Tibial artery (tissue), 4 donors: ENCODE measurements around the gene HOXA3.

Experiments used
- DNase-seq, 2 donors: peaks; one replicate each; pipeline ENCODE4 v3.0.0-alpha.2; 2019
- H3K27ac ChIP-seq, 2 donors: fragments of 200-600 bp; sonication (generic) in 1 of 2; 1 replicate in 1 of 2; 2 replicates in 1 of 2; pipeline ENCODE4 v1.5.1; 2018 to 2019; ENCODE audit warnings: mild to moderate bottlenecking in 1 of 2
- H3K27me3 ChIP-seq, 2 donors: fragments of 200-600 bp; sonication (generic) in 1 of 2; one replicate each; pipeline versions ENCODE4 v1.5.1 to v1.6.0; 2016 to 2019
- H3K36me3 ChIP-seq, 3 donors: fragments of 200-600 bp; sonication (generic) in 2 of 3; one replicate each; pipeline ENCODE4 v1.5.1; 2016 to 2019; ENCODE audit warnings: mild to moderate bottlenecking in 2 of 3
- H3K4me1 ChIP-seq, 4 donors: fragments of 200-600 bp; sonication (generic) in 2 of 4; 1 replicate in 3 of 4; 2 replicates in 1 of 4; pipeline ENCODE4 v1.5.1; 2016 to 2019
- H3K4me3 ChIP-seq, 2 donors: fragments of 200-600 bp; sonication (generic) in 1 of 2; 1 replicate in 1 of 2; 2 replicates in 1 of 2; pipeline ENCODE4 v1.5.1; 2018 to 2019; ENCODE audit warnings: mild to moderate bottlenecking in 2 of 2
- H3K9me3 ChIP-seq, 3 donors: fragments of 200-600 bp; sonication (generic) in 1 of 3; one replicate each; pipeline ENCODE4 v1.5.1; 2016 to 2019
- intact Hi-C: fragments of 100-400 bp; cut with DNase I; formaldehyde crosslinking; loops from one replicate; pipeline ENCODE4 v1.15.0; 2023; ENCODE audit warnings: low total_unique reads
- TF ChIP-seq, protein P1 (sequence below), 2 experiments: fragments of 200-600 bp in 1 of 2; fragments of 450-650 bp in 1 of 2; IDR thresholded peaks; one replicate each; pipeline ENCODE4 v1.5.1; 2017 to 2019; ENCODE audit warnings: antibody characterized with exemption in 2 of 2, mild to moderate bottlenecking in 1 of 2, moderate library complexity in 1 of 2

The HOXA3 gene

DNA sequence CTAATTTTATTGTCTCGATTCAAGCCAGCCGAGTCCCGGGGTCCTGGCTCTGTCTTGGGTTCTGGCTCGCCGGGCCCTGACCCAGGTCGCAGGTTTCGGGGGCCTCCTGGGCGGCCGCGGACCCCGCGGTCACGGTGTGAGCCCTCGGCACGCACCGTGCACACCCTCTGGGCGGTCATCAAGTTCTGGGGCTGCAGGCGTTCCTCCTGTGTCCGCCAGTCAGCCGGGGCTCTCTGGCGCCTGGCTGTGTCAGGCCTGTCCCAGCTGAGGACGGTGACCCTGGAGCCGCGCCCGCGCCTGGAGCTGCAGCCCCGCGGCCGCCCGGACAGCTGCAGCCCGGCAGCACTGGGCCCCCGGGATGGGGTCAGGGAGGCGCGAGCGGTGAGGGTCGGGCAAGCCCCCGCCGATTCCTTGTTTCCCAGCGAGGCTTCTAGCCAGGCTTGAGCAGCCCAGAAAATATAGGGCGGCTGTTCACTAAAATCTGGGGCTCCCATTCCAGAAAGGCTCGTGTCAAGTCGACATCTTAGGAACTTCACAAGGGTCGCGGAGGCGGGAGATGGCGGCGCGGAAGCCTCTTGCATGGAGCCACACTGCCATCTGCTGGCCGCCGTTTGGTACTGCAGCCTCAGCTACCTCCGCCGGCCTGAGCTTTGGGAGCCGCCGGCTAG lies 8.3 kb upstream of the HOXA3 start:
- Histone ChIP-seq H3K36me3 (no peaks in the 10 kb centered on the region), H3K27ac (peak overlapping the region; percentile 82 to 96), H3K4me3 (peak overlapping the region; percentile 68 to 91), H3K4me1 (peaks cover 0 to 43% (median 17%) of the 10 kb centered on the region in 4 donors), H3K9me3 (no peaks in the 10 kb centered on the region), H3K27me3 (no peaks in the 10 kb centered on the region)
- TF ChIP-seq, protein P1, sequence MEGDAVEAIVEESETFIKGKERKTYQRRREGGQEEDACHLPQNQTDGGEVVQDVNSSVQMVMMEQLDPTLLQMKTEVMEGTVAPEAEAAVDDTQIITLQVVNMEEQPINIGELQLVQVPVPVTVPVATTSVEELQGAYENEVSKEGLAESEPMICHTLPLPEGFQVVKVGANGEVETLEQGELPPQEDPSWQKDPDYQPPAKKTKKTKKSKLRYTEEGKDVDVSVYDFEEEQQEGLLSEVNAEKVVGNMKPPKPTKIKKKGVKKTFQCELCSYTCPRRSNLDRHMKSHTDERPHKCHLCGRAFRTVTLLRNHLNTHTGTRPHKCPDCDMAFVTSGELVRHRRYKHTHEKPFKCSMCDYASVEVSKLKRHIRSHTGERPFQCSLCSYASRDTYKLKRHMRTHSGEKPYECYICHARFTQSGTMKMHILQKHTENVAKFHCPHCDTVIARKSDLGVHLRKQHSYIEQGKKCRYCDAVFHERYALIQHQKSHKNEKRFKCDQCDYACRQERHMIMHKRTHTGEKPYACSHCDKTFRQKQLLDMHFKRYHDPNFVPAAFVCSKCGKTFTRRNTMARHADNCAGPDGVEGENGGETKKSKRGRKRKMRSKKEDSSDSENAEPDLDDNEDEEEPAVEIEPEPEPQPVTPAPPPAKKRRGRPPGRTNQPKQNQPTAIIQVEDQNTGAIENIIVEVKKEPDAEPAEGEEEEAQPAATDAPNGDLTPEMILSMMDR (IDR thresholded peaks at IDR 0.05), result peak; percentile 98 to 99
- peak; percentile 90 for DNase-seq
- intact Hi-C loops, result loop anchor here (2.0 to 10.0 kb wide), 3 partner anchors 790 to 1766 kb away; partner anchors contain the start of genes CBX3 and HNRNPA2B1

GRCh38 chr7:27160145-27160545 lies 7.8 kb upstream of the HOXA3 start:
- peak overlapping the region; percentile 82 to 96 for H3K27ac ChIP-seq
- DNase-seq, result peak; percentile 24 to 71
- no peaks in the 10 kb centered on the region for H3K36me3 ChIP-seq
- TF ChIP-seq, protein P1 (IDR thresholded peaks at IDR 0.05), result no peak
- peaks cover 0 to 48% (median 22%) of the 10 kb centered on the region in 4 donors for H3K4me1 ChIP-seq
- intact Hi-C loops, result loop anchor here (2.0 to 10.0 kb wide), 3 partner anchors 789 to 1765 kb away; partner anchors contain the start of genes CBX3 and HNRNPA2B1
- H3K9me3 ChIP-seq, result no peaks in the 10 kb centered on the region
- H3K27me3 ChIP-seq, result no peaks in the 10 kb centered on the region
- H3K4me3 ChIP-seq, result peak overlapping the region; percentile 68 to 91

DNA sequence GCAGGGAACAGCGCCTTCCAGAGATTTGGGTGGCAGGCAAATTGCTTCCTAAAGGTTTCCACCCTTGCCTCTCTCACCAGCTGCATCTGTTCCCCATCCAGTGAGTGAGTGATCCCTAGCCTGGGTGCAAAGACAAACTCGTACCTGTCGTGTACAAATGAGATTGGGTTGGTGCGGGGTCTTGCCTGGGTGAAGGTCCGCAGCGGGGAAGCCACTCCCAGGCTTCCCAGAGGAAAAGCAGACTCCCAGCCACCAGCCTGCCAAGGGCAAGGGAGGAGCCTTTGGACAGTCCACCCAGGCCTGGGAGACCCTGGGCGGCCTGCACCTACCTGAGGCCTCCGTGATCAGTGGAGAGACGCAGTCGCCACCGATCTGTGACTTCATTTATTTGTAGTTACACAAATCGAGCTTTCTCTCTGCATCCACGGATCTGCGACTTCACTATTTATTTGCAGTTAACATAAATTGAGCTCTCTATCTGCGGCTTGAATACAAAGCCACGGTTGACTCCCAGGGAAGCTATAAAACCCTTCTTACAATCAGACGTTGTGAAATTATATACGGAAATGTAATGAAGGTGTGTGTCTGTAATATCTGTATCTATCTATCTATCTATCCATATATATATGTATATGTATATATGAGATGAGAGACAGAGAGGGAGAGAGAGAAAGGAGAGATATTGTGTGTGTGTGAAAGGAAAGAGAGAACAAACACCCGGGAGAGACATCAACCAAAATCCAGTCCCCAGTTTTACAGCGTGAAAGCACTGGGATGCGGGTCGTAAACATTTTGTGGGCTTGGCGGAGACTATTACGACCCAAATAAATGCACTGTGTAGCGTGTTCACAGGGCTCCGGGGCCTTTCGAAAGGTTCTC lies 7.1 kb upstream of the HOXA3 start:
- intact Hi-C loops, result loop anchor here (2.0 to 10.0 kb wide), 4 partner anchors 297 to 1765 kb away; partner anchors contain the start of genes CBX3, HNRNPA2B1 and SKAP2
- H3K4me1 ChIP-seq, result peaks cover 0 to 53% (median 27%) of the 10 kb centered on the region in 4 donors
- H3K9me3 ChIP-seq, result no peaks in the 10 kb centered on the region
- TF ChIP-seq, protein P1 (IDR thresholded peaks at IDR 0.05), result no peak
- DNase-seq, result no peak
- H3K4me3 ChIP-seq, result no peak overlapping the region
- H3K27me3 ChIP-seq, result no peaks in the 10 kb centered on the region
- H3K36me3 ChIP-seq, result no peaks in the 10 kb centered on the region
- H3K27ac ChIP-seq, result no peak overlapping the region

DNA sequence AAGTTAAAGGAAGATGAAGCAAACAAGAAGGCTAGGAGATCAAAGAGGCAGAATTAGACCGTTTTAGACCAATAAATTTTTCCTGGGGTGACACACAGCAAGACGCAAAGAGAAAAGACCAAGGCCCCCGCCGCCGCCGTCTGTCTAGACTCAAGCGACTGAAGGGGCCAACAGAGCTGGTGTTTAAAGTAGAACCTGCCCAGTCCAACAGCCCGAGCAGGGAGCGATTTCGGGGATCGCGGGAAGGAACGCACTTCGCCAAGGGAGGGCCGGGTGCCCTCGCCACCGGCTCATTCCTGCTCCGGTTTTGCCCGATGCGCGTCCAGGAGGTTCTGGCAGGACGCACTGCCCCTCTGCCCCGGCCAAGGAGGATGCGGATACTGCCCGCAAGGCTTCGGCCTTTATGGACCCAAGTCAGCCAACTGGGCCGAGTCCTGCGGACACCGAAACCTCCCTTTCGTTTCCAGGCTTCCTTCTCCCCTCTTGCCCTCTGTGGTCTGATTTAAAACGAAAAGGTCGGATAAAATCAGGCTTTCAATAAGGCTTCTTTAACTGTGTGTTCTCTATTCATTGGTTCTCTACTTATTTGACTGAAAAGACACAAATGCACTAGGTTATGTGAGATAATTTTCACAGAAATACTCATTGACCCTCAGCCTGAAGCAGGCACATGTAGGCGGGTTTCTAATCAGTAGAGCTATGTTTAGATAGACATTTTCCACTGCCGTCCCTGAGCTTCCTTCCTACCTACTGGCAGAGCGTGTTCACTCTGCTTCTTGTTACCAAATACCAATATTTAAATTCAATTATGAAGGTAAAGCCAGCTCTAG lies 6.3 kb upstream of the HOXA3 start:
- Histone ChIP-seq H3K27ac (no peak overlapping the region), H3K27me3 (no peaks in the 10 kb centered on the region), H3K4me1 (peaks cover 0 to 52% (median 30%) of the 10 kb centered on the region in 4 donors)

More for the DNA sequence above, 6.3 kb upstream of the HOXA3 start:
- TF ChIP-seq, protein P1 (IDR thresholded peaks at IDR 0.05), result no peak
- intact Hi-C loops, result loop anchor here (5.0 kb wide), 1 partner anchor 296 kb away; the partner anchor contains the start of gene SKAP2
- Histone ChIP-seq H3K4me3 (no peak overlapping the region), H3K36me3 (no peaks in the 10 kb centered on the region), H3K9me3 (no peaks in the 10 kb centered on the region)
- peak in 1 of 2 donors; percentile 60 for DNase-seq
